Glutamatergic neuron (in vitro differentiated cells): Measurements from ENCODE around the gene CCDC78. TPM values are rescaled to one million over a fixed set of nuclear protein-coding genes. Genes with fewer than 3 reads are reported as not detected.

Experiments used
- DNase-seq: peaks from one replicate; pipeline ENCODE4 v3.0.0; 2022
- H3K27ac Mint-ChIP-seq: one replicate; pipeline ENCODE4 v1.8.0; 2020; ENCODE audit warnings: mild to moderate bottlenecking, mixed read lengths, inconsistent platforms; ENCODE audit not compliant: unreplicated experiment
- H3K27me3 Mint-ChIP-seq: one replicate; pipeline ENCODE4 v1.8.0; 2020; ENCODE audit warnings: mild to moderate bottlenecking, moderate library complexity, mixed read lengths, inconsistent platforms; ENCODE audit not compliant: unreplicated experiment
- H3K36me3 Mint-ChIP-seq: one replicate; pipeline ENCODE4 v1.8.0; 2020; ENCODE audit warnings: mild to moderate bottlenecking, mixed read lengths, inconsistent platforms; ENCODE audit not compliant: unreplicated experiment
- H3K4me1 Mint-ChIP-seq: one replicate; pipeline ENCODE4 v1.8.0; 2020; ENCODE audit warnings: mild to moderate bottlenecking, low read depth, mixed read lengths, inconsistent platforms; ENCODE audit not compliant: unreplicated experiment
- H3K4me3 Mint-ChIP-seq: one replicate; pipeline ENCODE4 v1.8.0; 2020; ENCODE audit warnings: mild to moderate bottlenecking, mixed read lengths, inconsistent platforms; ENCODE audit not compliant: unreplicated experiment
- H3K9me3 Mint-ChIP-seq: one replicate; pipeline ENCODE4 v1.8.0; 2020; ENCODE audit warnings: mild to moderate bottlenecking, moderate library complexity, mixed read lengths, inconsistent platforms; ENCODE audit not compliant: unreplicated experiment
- CTCF ChIP-seq: fragments of 200-600 bp; sonication (generic); IDR thresholded peaks from one replicate; pipeline ENCODE4 v1.5.0; 2021; ENCODE audit not compliant: partially characterized antibody, unreplicated experiment
- total RNA-seq: library from RNA; stranded (reverse); fragmentation: NEBNext Ultra II Directional; extraction: Animal tissue kit (Norgen Biotek cat#: 25700); gene quantifications from one replicate; pipeline ENCODE4 v1.2.1, GENCODE V29; 2021; ENCODE audit not compliant: unreplicated experiment

CCDC78 gene
- total RNA-seq, 1 donor from 2014 or later, result 18.9 TPM

- Mint-ChIP-seq H3K36me3 (no peaks in the 10 kb centered on the region), H3K27ac (no peak overlapping the region), H3K4me3 (no peak overlapping the region), H3K9me3 (peaks cover 5% of the 10 kb centered on the region), H3K4me1 (no peaks in the 10 kb centered on the region), H3K27me3 (peaks cover 5% of the 10 kb centered on the region)
- TF ChIP-seq CTCF, result peak; percentile 72
- peak; percentile 80 for DNase-seq
Observed at GRCh38 chr16:733382-734207, 7.4 kb upstream of the CCDC78 start.

GRCh38 chr16:732936-733335, 6.7 kb upstream of the CCDC78 start:
- no peak for TF ChIP-seq CTCF
- Mint-ChIP-seq H3K4me1 (no peaks in the 10 kb centered on the region), H3K27ac (no peak overlapping the region), H3K27me3 (peaks cover 5% of the 10 kb centered on the region), H3K36me3 (no peaks in the 10 kb centered on the region), H3K9me3 (peaks cover 5% of the 10 kb centered on the region), H3K4me3 (no peak overlapping the region)
- no peak for DNase-seq

GRCh38 chr16:732332-732731, 6.1 kb upstream of the CCDC78 start:
- DNase-seq, result no peak
- TF ChIP-seq CTCF, result no peak
- Mint-ChIP-seq H3K27me3 (peaks cover 5% of the 10 kb centered on the region), H3K9me3 (peaks cover 2% of the 10 kb centered on the region), H3K4me3 (no peak overlapping the region), H3K36me3 (no peaks in the 10 kb centered on the region), H3K4me1 (no peaks in the 10 kb centered on the region), H3K27ac (no peak overlapping the region)

GRCh38 chr16:730666-731509, 4.6 kb upstream of the CCDC78 start:
- no peak for DNase-seq
- no peak overlapping the region for H3K4me3 Mint-ChIP-seq
- H3K36me3 Mint-ChIP-seq, result no peaks in the 10 kb centered on the region
- TF ChIP-seq CTCF, result no peak
- H3K4me1 Mint-ChIP-seq, result no peaks in the 10 kb centered on the region
- no peak overlapping the region for H3K27ac Mint-ChIP-seq
- peaks cover 2% of the 10 kb centered on the region for H3K9me3 Mint-ChIP-seq
- peaks cover 8% of the 10 kb centered on the region for H3K27me3 Mint-ChIP-seq
